Activated CD4-positive, alpha-beta T cell treated with anti-CD3 and anti-CD28 coated beads for 36 hours (primary cell): ENCODE measurements around the gene CBFA2T2. TPM values are rescaled to one million over a fixed set of nuclear protein-coding genes. Genes with fewer than 3 reads are reported as not detected.

ENCODE experiments used
- ATAC-seq: fragments of 200-7000 bp; cut with Tn5 transposase; one replicate; pipeline ENCODE4 v1.10.0; 2021; ENCODE audit warnings: mild to moderate bottlenecking, moderate library complexity
- CTCF ChIA-PET: fragments of 350-600 bp; sonication (Branson Sonifier 250); formaldehyde crosslinking; loops from one replicate; lab custom pipeline; 2021; ENCODE audit warnings: antibody characterized with exemption; lab: Charles Lee
- POLR2A ChIA-PET: fragments of 350-600 bp; sonication (Branson Sonifier 250); formaldehyde crosslinking; loops from one replicate; lab custom pipeline; 2021; ENCODE audit warnings: antibody characterized with exemption, inconsistent platforms; lab: Charles Lee
- DNase-seq: peaks from one replicate; pipeline ENCODE4 v3.0.0-alpha.2; 2020
- H3K27ac Mint-ChIP-seq: one replicate; pipeline ENCODE4 v1.8.0; 2021; ENCODE audit warnings: mixed read lengths
- H3K27me3 Mint-ChIP-seq: one replicate; pipeline ENCODE4 v1.8.0; 2021; ENCODE audit warnings: mixed read lengths
- H3K36me3 Mint-ChIP-seq: one replicate; pipeline ENCODE4 v1.8.0; 2021; ENCODE audit warnings: low read depth, mixed read lengths
- H3K4me1 Mint-ChIP-seq: one replicate; pipeline ENCODE4 v1.8.0; 2021; ENCODE audit warnings: mixed read lengths
- H3K4me3 Mint-ChIP-seq: one replicate; pipeline ENCODE4 v1.8.0; 2021; ENCODE audit warnings: mild to moderate bottlenecking, moderate library complexity, mixed read lengths
- H3K9me3 Mint-ChIP-seq: one replicate; pipeline ENCODE4 v1.8.0; 2021; ENCODE audit warnings: low read depth, mixed read lengths
- intact Hi-C, 2 experiments: fragments of 100-400 bp; cut with DNase I in 1 of 2; cut with micrococcal nuclease in 1 of 2; formaldehyde crosslinking; loops; one replicate each; pipeline versions ENCODE4 v1.14.2 to v1.15.1; 2022 to 2024; cut with DNase I, micrococcal nuclease
- total RNA-seq, 2 experiments: library from RNA; stranded (reverse); gene quantifications; one replicate each; pipeline ENCODE4 v1.2.3, GENCODE V29; 2021

Gene CBFA2T2
- total RNA-seq, 2 experiments from 2014 or later = 10.9 to 12.9 TPM

GRCh38 chr20:33662172-33662571, 172.3 kb downstream of the CBFA2T2 start, which contains the start of gene C20orf144:
C20orf144 (plus strand) TSS chr20:33662327; CDS start chr20:33662346, 19 bp downstream.
- peaks cover 25% of the 10 kb centered on the region for H3K4me1 Mint-ChIP-seq
- no peaks in the 10 kb centered on the region for H3K27me3 Mint-ChIP-seq
- CTCF ChIA-PET = interaction anchor here (0.8 to 9.8 kb wide), 2 partner anchors 9 to 19 kb away, joined by 3 to 91 read pairs; no protein-coding TSS in a partner anchor
- ATAC-seq = no peak
- H3K4me3 Mint-ChIP-seq = peak within 1 kb of the TSS; percentile 78
- DNase-seq = no peak
- peak within 1 kb of the TSS; percentile 81 for H3K27ac Mint-ChIP-seq
- H3K9me3 Mint-ChIP-seq = no peaks in the 10 kb centered on the region
- intact Hi-C loops = loop anchor here (2.0 to 10.0 kb wide), 2 partner anchors 59 to 107 kb away; partner anchors contain the start of gene PXMP4 (in 1 of the 2)
- H3K36me3 Mint-ChIP-seq = peaks cover 2% of the 10 kb centered on the region
- POLR2A ChIA-PET = no interaction called here

- Mint-ChIP-seq H3K27ac (peak overlapping the region; percentile 86), H3K9me3 (no peaks in the 10 kb centered on the region), H3K27me3 (no peaks in the 10 kb centered on the region), H3K36me3 (peaks cover 4% of the 10 kb centered on the region), H3K4me3 (peak overlapping the region; percentile 78), H3K4me1 (peaks cover 30% of the 10 kb centered on the region)
- DNase-seq (peak; percentile 94), ATAC-seq (peak; percentile 75)
- ChIA-PET POLR2A (interaction anchor here (1.3 to 1.6 kb wide), 2 partner anchors 16 to 173 kb away, joined by 3 to 6 read pairs; partner anchors contain the start of gene CBFA2T2), CTCF (interaction anchor here (0.6 to 9.8 kb wide), 9 partner anchors 9 to 263 kb away, joined by 3 to 91 read pairs (median 5); partner anchors contain the start of gene PXMP4)
- intact Hi-C loops = loop anchor here (1.0 to 10.0 kb wide), 5 partner anchors 57 to 173 kb away; partner anchors contain the start of genes CBFA2T2 (in 1 of the 2), CHMP4B (in 1 of the 2) and PXMP4 (in 1 of the 2)
Observed at GRCh38 chr20:33663161-33664084, 173.5 kb downstream of the CBFA2T2 start.

- Mint-ChIP-seq H3K9me3 (no peaks in the 10 kb centered on the region), H3K4me1 (peaks cover 31% of the 10 kb centered on the region), H3K36me3 (peaks cover 5% of the 10 kb centered on the region), H3K27me3 (no peaks in the 10 kb centered on the region), H3K4me3 (peak overlapping the region; percentile 78), H3K27ac (peak overlapping the region; percentile 86)
- CTCF ChIA-PET = interaction anchor here (1.0 to 9.8 kb wide), 8 partner anchors 10 to 264 kb away, joined by 3 to 91 read pairs (median 7); partner anchors contain the start of gene PXMP4
- POLR2A ChIA-PET = interaction anchor here (0.8 to 1.6 kb wide), 4 partner anchors 8 to 174 kb away, joined by 3 to 6 read pairs (median 4); partner anchors contain the start of gene CBFA2T2
- intact Hi-C loops = loop anchor here in 1 of 2 experiments (10.0 kb wide), 1 partner anchor 109 kb away; no protein-coding TSS in a partner anchor
- DNase-seq (no peak), ATAC-seq (no peak)
Observed at GRCh38 chr20:33664085-33664761, 174.3 kb downstream of the CBFA2T2 start.

GRCh38 chr20:33664762-33665144, 174.9 kb downstream of the CBFA2T2 start:
- peak; percentile 57 for DNase-seq
- ChIA-PET CTCF (interaction anchor here (1.0 to 9.8 kb wide), 8 partner anchors 10 to 264 kb away, joined by 3 to 91 read pairs (median 7); partner anchors contain the start of gene PXMP4), POLR2A (interaction anchor here (0.7 to 1.5 kb wide), 4 partner anchors 8 to 56 kb away, joined by 3 to 4 read pairs (median 4); no protein-coding TSS in a partner anchor)
- H3K36me3 Mint-ChIP-seq = peaks cover 5% of the 10 kb centered on the region
- peak overlapping the region; percentile 86 for H3K27ac Mint-ChIP-seq
- no peaks in the 10 kb centered on the region for H3K27me3 Mint-ChIP-seq
- no peak for ATAC-seq
- no peaks in the 10 kb centered on the region for H3K9me3 Mint-ChIP-seq
- H3K4me3 Mint-ChIP-seq = peak overlapping the region; percentile 78
- intact Hi-C loops = loop anchor here (5.0 to 10.0 kb wide), 4 partner anchors 68 to 328 kb away; partner anchors contain the start of genes RALY (in 1 of the 2), SNTA1 (in 1 of the 2) and ZNF341 (in 1 of the 2)
- peaks cover 31% of the 10 kb centered on the region for H3K4me1 Mint-ChIP-seq

GRCh38 chr20:33666293-33667244, 176.7 kb downstream of the CBFA2T2 start, which contains the start of gene ACTL10:
ACTL10 (plus strand) TSS chr20:33666943; CDS start chr20:33667498, 555 bp downstream.
- H3K27me3 Mint-ChIP-seq = no peaks in the 10 kb centered on the region
- ATAC-seq (peak; percentile 59), DNase-seq (peak; percentile 89)
- ChIA-PET CTCF (interaction anchor here (0.6 to 9.8 kb wide), 16 partner anchors 9 to 1502 kb away, joined by 3 to 91 read pairs (median 4); partner anchors contain the start of genes CDK5RAP1, PXMP4 and SNTA1), POLR2A (interaction anchor here (0.8 to 1.3 kb wide), 5 partner anchors 11 to 177 kb away, joined by 3 to 5 read pairs (median 3); partner anchors contain the start of genes CBFA2T2 and PXMP4)
- peaks cover 31% of the 10 kb centered on the region for H3K4me1 Mint-ChIP-seq
- H3K27ac Mint-ChIP-seq = peak within 1 kb of the TSS; percentile 90
- peaks cover 5% of the 10 kb centered on the region for H3K36me3 Mint-ChIP-seq
- no peaks in the 10 kb centered on the region for H3K9me3 Mint-ChIP-seq
- intact Hi-C loops = loop anchor here (1.0 to 10.0 kb wide), 10 partner anchors 14 to 326 kb away; partner anchors contain the start of genes ZNF341 (in 2 of the 2), CBFA2T2 (in 1 of the 2), E2F1 (in 1 of the 2) and RALY (in 1 of the 2)
- peak within 1 kb of the TSS; percentile 75 for H3K4me3 Mint-ChIP-seq

- ChIA-PET CTCF (interaction anchor here (0.6 to 9.8 kb wide), 19 partner anchors 8 to 266 kb away, joined by 3 to 91 read pairs (median 4); partner anchors contain the start of genes CDK5RAP1, PXMP4 and SNTA1), POLR2A (interaction anchor here (0.8 to 1.3 kb wide), 6 partner anchors 10 to 177 kb away, joined by 3 to 5 read pairs (median 3); partner anchors contain the start of genes CBFA2T2 and PXMP4)
- peaks cover 5% of the 10 kb centered on the region for H3K36me3 Mint-ChIP-seq
- ATAC-seq (peak; percentile 7), DNase-seq (peak; percentile 67)
- H3K4me1 Mint-ChIP-seq = peaks cover 31% of the 10 kb centered on the region
- no peaks in the 10 kb centered on the region for H3K9me3 Mint-ChIP-seq
- H3K27ac Mint-ChIP-seq = peak overlapping the region; percentile 77
- H3K4me3 Mint-ChIP-seq = peak overlapping the region; percentile 75
- intact Hi-C loops = loop anchor here (1.0 to 10.0 kb wide), 7 partner anchors 15 to 325 kb away; partner anchors contain the start of genes ZNF341 (in 2 of the 2), CBFA2T2 (in 1 of the 2), RALY (in 1 of the 2) and SNTA1 (in 1 of the 2)
- no peaks in the 10 kb centered on the region for H3K27me3 Mint-ChIP-seq
Observed at GRCh38 chr20:33667245-33667675, 177.4 kb downstream of the CBFA2T2 start.

GRCh38 chr20:33667676-33668465, 178.0 kb downstream of the CBFA2T2 start:
- Mint-ChIP-seq H3K4me3 (peak overlapping the region; percentile 75), H3K27me3 (no peaks in the 10 kb centered on the region), H3K9me3 (no peaks in the 10 kb centered on the region), H3K27ac (peak overlapping the region; percentile 77), H3K4me1 (peaks cover 29% of the 10 kb centered on the region), H3K36me3 (peaks cover 5% of the 10 kb centered on the region)
- DNase-seq = peak; percentile 89
- intact Hi-C loops = loop anchor here (1.0 to 10.0 kb wide), 9 partner anchors 16 to 324 kb away; partner anchors contain the start of genes ZNF341 (in 2 of the 2), CBFA2T2 (in 1 of the 2), CDK5RAP1 (in 1 of the 2) and RALY (in 1 of the 2)
- ChIA-PET POLR2A (interaction anchor here (0.5 to 1.1 kb wide), 9 partner anchors 9 to 607 kb away, joined by 3 to 5 read pairs (median 3); partner anchors contain the start of genes CBFA2T2 and PXMP4), CTCF (interaction anchor here (0.6 to 9.8 kb wide), 24 partner anchors 7 to 367 kb away, joined by 3 to 91 read pairs (median 4); partner anchors contain the start of genes PXMP4 and SNTA1)
- peak; percentile 60 for ATAC-seq

- H3K4me1 Mint-ChIP-seq = peaks cover 34% of the 10 kb centered on the region
- ChIA-PET POLR2A (interaction anchor here (0.6 to 1.1 kb wide), 5 partner anchors 14 to 222 kb away, joined by 3 to 5 read pairs (median 4); partner anchors contain the start of genes CBFA2T2 and PXMP4), CTCF (interaction anchor here (0.6 to 9.8 kb wide), 19 partner anchors 13 to 368 kb away, joined by 3 to 91 read pairs (median 4); partner anchors contain the start of genes PXMP4 and SNTA1)
- no peaks in the 10 kb centered on the region for H3K27me3 Mint-ChIP-seq
- intact Hi-C loops = loop anchor here (1.0 to 10.0 kb wide), 6 partner anchors 64 to 324 kb away; partner anchors contain the start of genes CDK5RAP1 (in 1 of the 2), RALY (in 1 of the 2), SNTA1 (in 1 of the 2) and ZNF341 (in 1 of the 2)
- DNase-seq (no peak), ATAC-seq (no peak)
- no peak overlapping the region for H3K27ac Mint-ChIP-seq
- H3K36me3 Mint-ChIP-seq = peaks cover 5% of the 10 kb centered on the region
- H3K9me3 Mint-ChIP-seq = no peaks in the 10 kb centered on the region
- peak overlapping the region; percentile 75 for H3K4me3 Mint-ChIP-seq
Observed at GRCh38 chr20:33668466-33669155, 178.7 kb downstream of the CBFA2T2 start.
